Measurements from ENCODE around the gene AFF3.

The AFF3 gene

GRCh38 chr2:99623035-99623434 lies 519.4 kb downstream of the AFF3 start:
- H3F3A ChIP-seq (ENCODE audit: insufficient read depth, low read length) = no peaks in the 10 kb centered on the region
- no peaks in the 10 kb centered on the region for H3K36me3 ChIP-seq (replicated peaks; ENCODE audit: insufficient read depth, low read length)
- no peak for DNase-seq
- H3K79me2 ChIP-seq (ENCODE audit: low read length) = no peaks in the 10 kb centered on the region
- no peak overlapping the region for H3K4me3 ChIP-seq (ENCODE audit: low read length)
- H3K9ac ChIP-seq (ENCODE audit: low read length) = no peak overlapping the region
- H4K20me1 ChIP-seq (ENCODE audit: insufficient read depth, low read length) = no peaks in the 10 kb centered on the region
- H3K27ac ChIP-seq (ENCODE audit: low read length) = no peak overlapping the region
- H3K4me1 ChIP-seq (ENCODE audit: low read length) = no peaks in the 10 kb centered on the region
- no peaks in the 10 kb centered on the region for H3K27me3 ChIP-seq (replicated peaks; ENCODE audit: insufficient read depth, low read length)
- no peaks in the 10 kb centered on the region for H3K9me2 ChIP-seq (replicated peaks; ENCODE audit: insufficient read depth, low read length)
- no peaks in the 10 kb centered on the region for H3K9me3 ChIP-seq (replicated peaks; ENCODE audit: insufficient read depth, low read length)
- TF ChIP-seq EZH2phosphoT487 (IDR thresholded peaks at IDR 0.05; ENCODE audit: low read length) (no peak), CTCF (IDR thresholded peaks at IDR 0.05; ENCODE audit: low read length) (no peak)
- H3K4me2 ChIP-seq (ENCODE audit: low read depth, low read length) = no peak overlapping the region
- no peak overlapping the region for H2AFZ ChIP-seq (ENCODE audit: low read length)

DNA sequence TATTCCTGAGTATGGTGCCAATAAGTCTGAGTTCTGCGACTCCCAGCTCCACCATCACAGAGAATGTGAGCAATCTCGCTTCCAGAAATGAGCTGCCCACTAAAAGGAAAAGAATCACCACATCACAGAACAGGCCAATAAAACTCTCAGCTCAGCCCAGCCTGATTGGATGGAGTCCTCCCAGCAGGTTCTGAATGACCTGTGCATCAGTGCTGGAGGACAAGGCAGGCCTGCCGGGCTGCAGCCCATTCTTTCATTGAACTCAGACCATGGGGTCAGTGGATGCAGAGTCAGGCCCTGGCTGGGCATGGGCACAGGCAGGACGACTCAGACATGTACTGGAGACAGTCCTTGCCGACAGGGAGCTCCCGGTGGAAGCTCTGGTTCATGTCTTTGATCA lies 519.9 kb downstream of the AFF3 start:
- H3K79me2 ChIP-seq (ENCODE audit: low read length) = no peaks in the 10 kb centered on the region
- TF ChIP-seq EZH2phosphoT487 (IDR thresholded peaks at IDR 0.05; ENCODE audit: low read length) (no peak), EZH2 (optimal IDR thresholded peaks at IDR 0.05; ENCODE audit: low read depth, low read length) (no peak), CTCF (IDR thresholded peaks at IDR 0.05; ENCODE audit: low read length) (no peak)
- no peak overlapping the region for H3K4me2 ChIP-seq (ENCODE audit: low read depth, low read length)
- H2AFZ ChIP-seq (ENCODE audit: low read length) = no peak overlapping the region
- no peak for DNase-seq
- H3K27me3 ChIP-seq (replicated peaks; ENCODE audit: insufficient read depth, low read length) = no peaks in the 10 kb centered on the region
- no peaks in the 10 kb centered on the region for H4K20me1 ChIP-seq (ENCODE audit: insufficient read depth, low read length)
- H3K9me3 ChIP-seq (replicated peaks; ENCODE audit: insufficient read depth, low read length) = no peaks in the 10 kb centered on the region
- H3F3A ChIP-seq (ENCODE audit: insufficient read depth, low read length) = no peaks in the 10 kb centered on the region
- H3K4me3 ChIP-seq (ENCODE audit: low read length) = no peak overlapping the region
- H3K36me3 ChIP-seq (replicated peaks; ENCODE audit: insufficient read depth, low read length) = no peaks in the 10 kb centered on the region
- H3K9ac ChIP-seq (ENCODE audit: low read length) = no peak overlapping the region
- H3K9me2 ChIP-seq (replicated peaks; ENCODE audit: insufficient read depth, low read length) = no peaks in the 10 kb centered on the region
- no peaks in the 10 kb centered on the region for H3K4me1 ChIP-seq (ENCODE audit: low read length)
- no peak overlapping the region for H3K27ac ChIP-seq (ENCODE audit: low read length)

DNA sequence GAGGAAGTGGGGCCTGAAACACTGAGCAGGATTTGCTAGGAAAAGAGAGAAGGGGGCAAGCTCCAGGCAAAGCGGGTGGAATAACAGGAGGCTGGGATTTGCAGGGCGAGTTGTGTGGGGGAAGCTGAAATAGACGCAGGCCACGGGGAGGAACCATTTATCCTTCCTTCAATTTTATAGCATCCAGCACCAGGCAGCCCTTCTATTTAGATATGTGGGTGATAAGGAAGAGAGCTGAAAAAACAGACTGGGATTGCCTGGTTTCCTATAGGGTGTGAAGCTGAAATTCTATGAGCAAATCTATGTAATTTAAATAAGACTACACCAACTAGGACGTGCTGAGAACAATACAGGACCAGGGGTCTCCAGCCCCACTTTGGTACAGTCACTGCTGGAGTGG lies 520.6 kb downstream of the AFF3 start:
- no peak for DNase-seq
- Histone ChIP-seq H3K27ac (ENCODE audit: low read length) (no peak overlapping the region), H2AFZ (ENCODE audit: low read length) (no peak overlapping the region), H3K27me3 (replicated peaks; ENCODE audit: insufficient read depth, low read length) (no peaks in the 10 kb centered on the region), H3K4me2 (ENCODE audit: low read depth, low read length) (no peak overlapping the region), H3K4me3 (ENCODE audit: low read length) (no peak overlapping the region), H3K9me2 (replicated peaks; ENCODE audit: insufficient read depth, low read length) (no peaks in the 10 kb centered on the region), H3K9me3 (replicated peaks; ENCODE audit: insufficient read depth, low read length) (no peaks in the 10 kb centered on the region), H3K36me3 (replicated peaks; ENCODE audit: insufficient read depth, low read length) (no peaks in the 10 kb centered on the region), H3K9ac (ENCODE audit: low read length) (no peak overlapping the region), H3K4me1 (ENCODE audit: low read length) (no peaks in the 10 kb centered on the region), H3K79me2 (ENCODE audit: low read length) (no peaks in the 10 kb centered on the region), H3F3A (ENCODE audit: insufficient read depth, low read length) (no peaks in the 10 kb centered on the region), H4K20me1 (ENCODE audit: insufficient read depth, low read length) (no peaks in the 10 kb centered on the region)
- TF ChIP-seq EZH2phosphoT487 (IDR thresholded peaks at IDR 0.05; ENCODE audit: low read length) = no peak
- TF ChIP-seq EZH2 (optimal IDR thresholded peaks at IDR 0.05; ENCODE audit: low read depth, low read length) = no peak
- TF ChIP-seq CTCF (IDR thresholded peaks at IDR 0.05; ENCODE audit: low read length) = no peak
